Esophagus squamous epithelium (tissue), 4 donors: Measurements from ENCODE around the gene MVB12B.

ENCODE experiments used
- POLR2A ChIP-seq, 4 donors: fragments of 450-650 bp; IDR thresholded peaks; one replicate each; pipeline ENCODE4 v1.6.1; 2017; ENCODE audit warnings: antibody characterized with exemption in 4 of 4, mild to moderate bottlenecking in 4 of 4, moderate library complexity in 3 of 4
- TF ChIP-seq, protein P1 (sequence below), 6 experiments: fragments of 450-650 bp in 4 of 6; fragments of 200-600 bp in 2 of 6; sonication (generic) in 2 of 6; IDR thresholded peaks; one replicate each; pipeline ENCODE4 v1.5.1; 2016 to 2019; ENCODE audit warnings: antibody characterized with exemption in 6 of 6, mild to moderate bottlenecking in 4 of 6, moderate library complexity in 4 of 6

GRCh38 chr9:126439402-126439765 lies 112.8 kb downstream of the MVB12B start:
- TF ChIP-seq, protein P1, sequence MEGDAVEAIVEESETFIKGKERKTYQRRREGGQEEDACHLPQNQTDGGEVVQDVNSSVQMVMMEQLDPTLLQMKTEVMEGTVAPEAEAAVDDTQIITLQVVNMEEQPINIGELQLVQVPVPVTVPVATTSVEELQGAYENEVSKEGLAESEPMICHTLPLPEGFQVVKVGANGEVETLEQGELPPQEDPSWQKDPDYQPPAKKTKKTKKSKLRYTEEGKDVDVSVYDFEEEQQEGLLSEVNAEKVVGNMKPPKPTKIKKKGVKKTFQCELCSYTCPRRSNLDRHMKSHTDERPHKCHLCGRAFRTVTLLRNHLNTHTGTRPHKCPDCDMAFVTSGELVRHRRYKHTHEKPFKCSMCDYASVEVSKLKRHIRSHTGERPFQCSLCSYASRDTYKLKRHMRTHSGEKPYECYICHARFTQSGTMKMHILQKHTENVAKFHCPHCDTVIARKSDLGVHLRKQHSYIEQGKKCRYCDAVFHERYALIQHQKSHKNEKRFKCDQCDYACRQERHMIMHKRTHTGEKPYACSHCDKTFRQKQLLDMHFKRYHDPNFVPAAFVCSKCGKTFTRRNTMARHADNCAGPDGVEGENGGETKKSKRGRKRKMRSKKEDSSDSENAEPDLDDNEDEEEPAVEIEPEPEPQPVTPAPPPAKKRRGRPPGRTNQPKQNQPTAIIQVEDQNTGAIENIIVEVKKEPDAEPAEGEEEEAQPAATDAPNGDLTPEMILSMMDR (IDR thresholded peaks at IDR 0.05): no peak
- TF ChIP-seq POLR2A (IDR thresholded peaks at IDR 0.05): no peak
